ENCODE data around the gene SLC30A3. TPM values are rescaled to one million over a fixed set of nuclear protein-coding genes. Genes with fewer than 3 reads are reported as not detected.

The SLC30A3 gene
- total RNA-seq, 2 donors from 2014 or later = 4.8 to 5.7 TPM

- DNase-seq (no peak), ATAC-seq (no peak)
- intact Hi-C loops (cut with DNase I) = no loop called here
Measured at GRCh38 chr2:27216416-27217137, 46.3 kb downstream of the SLC30A3 start.

DNA sequence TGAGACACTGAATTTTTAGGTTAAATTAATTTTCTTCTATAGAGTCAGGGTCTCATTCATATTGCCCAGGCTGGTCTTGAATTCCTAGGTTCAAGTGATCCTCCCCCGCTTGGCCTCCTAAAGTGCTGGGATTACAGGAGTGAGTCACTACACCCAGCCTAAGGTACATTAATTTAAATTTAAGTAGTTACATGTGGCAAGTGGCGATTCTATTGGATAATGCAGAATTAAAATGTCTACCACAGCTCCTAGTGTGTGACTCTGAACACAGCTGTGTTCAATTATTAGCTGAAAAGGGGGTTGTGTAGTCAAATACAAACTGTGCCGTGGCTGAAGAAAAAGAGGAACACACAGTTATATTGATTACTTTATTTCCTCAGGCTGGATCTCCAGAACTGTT, 47.9 kb downstream of the SLC30A3 start:
- ATAC-seq = no peak
- DNase-seq = no peak
- intact Hi-C loops (cut with DNase I) = no loop called here

DNA sequence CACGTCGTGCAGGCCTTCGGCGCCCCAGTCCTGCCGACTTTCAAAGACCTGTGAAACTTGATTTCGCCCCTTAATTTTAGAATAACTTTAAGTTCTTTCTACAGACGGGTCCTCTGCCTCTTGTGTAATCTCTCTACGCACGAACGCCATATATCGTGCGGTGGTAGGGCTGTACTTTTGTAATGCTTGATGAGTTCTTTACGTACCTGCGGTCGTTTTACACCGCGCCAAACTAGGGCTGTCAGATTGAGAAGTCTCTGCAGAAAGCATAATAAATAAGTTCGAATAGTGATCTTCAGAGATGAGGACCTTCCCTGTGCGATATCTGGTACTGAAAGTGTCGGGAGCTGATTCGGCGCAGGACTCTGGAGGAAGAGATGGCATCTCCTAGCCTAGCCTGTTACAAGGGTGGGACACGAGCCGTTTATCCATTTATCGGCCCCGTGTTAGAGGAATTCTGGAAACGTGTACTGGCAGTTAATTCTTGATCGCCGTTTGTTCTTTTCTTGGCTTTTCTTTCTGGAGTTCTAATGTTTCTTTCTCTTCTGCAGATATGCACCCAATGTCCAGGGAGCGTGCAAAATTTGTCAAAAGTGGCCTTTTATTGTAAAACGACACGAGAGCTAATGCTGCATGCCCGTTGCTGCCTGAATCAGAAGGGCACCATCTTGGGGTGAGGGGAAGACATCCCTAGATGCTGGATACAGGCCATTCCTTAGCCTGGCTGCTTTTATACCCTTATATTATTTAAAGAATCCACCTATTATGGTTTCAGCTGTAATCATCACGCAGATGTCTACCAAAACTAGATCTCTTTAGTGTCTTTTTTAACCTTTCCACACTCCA, 50.0 kb downstream of the SLC30A3 start:
- intact Hi-C loops (cut with DNase I) = no loop called here
- DNase-seq = no peak
- peak; percentile 3 to 7 for ATAC-seq

- ATAC-seq = peak; percentile 97 to 98
- DNase-seq = peak; percentile 91
- intact Hi-C loops (cut with DNase I) = no loop called here
Measured at GRCh38 chr2:27211943-27212625, 50.8 kb downstream of the SLC30A3 start, which contains the start of the genes ATRAID and SLC5A6. Gene ATRAID (plus strand): TSS chr2:27212041. CDS start chr2:27212369, 328 bp downstream. Gene SLC5A6 (minus strand): TSS chr2:27212268. CDS start chr2:27207650, 4,618 bp downstream.

GRCh38 chr2:27211241-27211942, 51.5 kb downstream of the SLC30A3 start:
- ATAC-seq (peak in 1 of 2 donors; percentile 13), DNase-seq (no peak)
- intact Hi-C loops (cut with DNase I) = no loop called here

DNA sequence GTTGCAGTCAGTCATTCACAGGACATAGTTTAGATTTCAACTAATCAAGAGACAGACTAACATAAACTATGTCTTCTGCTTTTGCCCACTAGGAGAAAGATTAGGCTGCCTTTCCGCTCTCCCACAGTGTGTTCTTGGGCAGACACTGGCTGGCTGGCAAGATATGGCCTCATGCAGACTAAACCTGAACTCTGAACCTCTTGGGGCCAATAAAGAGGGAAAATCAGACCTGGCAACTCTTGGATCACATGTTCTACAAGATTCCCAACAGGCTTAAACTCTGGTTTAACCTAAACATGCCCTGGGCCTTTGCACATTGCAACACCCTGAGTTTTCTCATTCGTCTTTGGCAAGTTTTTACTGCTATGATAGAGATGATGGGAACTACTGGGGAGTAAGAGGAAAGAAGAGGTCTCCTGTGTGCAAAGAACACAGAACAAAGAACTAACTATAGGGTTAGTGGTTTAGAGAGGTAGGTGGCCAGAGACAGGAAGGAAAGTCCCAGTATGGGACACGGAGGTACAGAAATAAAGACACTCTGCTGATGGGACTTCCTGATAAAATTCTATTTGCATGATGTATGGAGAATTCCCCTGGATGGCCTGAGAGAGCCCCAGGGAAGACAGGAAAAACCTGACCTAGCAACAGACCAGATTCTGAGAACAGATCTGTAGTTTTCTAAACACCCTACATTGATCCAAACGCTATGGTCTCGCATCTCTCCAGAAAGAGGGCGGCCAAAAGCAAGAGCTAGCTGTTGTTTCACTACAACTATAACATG, 53.0 kb downstream of the SLC30A3 start:
- ATAC-seq = no peak

DNA sequence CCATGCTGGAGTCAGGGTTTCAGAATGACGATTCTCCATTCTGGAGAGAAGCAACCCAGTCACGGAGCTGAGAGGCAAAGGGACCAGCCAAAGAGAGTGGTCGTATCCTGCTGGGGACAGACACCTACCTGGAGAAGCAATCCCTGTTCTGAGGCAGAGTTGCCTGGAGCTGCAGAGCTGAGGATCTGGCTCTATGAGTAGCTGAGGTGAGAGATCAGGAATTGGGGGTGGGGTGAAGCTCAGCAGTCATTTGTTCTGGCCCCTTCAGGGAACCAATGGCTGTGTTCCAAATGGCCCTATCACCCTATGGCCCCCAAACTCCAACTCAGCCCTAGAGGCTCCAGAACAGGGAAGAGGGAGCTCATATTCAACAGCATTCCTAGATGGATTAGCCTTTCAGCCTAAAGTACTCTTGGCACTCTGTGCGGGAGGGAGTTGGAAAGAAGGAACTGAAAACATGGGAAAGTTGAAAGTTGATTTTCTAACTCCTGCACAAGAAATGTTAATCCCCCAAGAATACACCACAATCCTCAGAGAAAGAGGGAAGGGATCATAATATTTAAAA, 54.3 kb downstream of the SLC30A3 start:
- ATAC-seq (no peak), DNase-seq (no peak)
- intact Hi-C loops (cut with DNase I) = no loop called here

More for the DNA sequence above, 53.0 kb downstream of the SLC30A3 start:
- no peak for DNase-seq
- intact Hi-C loops (cut with DNase I) = no loop called here

DNA sequence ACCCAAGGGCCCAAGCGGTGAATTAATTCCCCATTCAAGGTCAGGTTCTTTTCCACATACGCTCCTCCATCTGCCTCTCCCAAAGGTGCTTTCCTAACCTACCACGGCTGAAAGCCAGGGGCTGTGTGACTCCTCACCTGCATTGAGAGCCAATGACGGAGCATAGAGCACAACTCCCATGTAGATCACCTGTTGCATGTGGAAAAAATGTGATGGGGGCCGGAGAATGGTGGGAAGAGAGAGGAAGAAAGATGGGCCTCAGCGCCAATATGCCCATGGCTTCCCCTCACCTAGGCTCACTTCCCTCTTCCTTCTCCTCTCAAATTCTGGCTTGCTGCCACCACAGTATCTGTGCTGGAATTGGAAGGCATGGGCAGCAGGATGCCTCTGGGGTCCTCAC, 56.5 kb downstream of the SLC30A3 start:
- no peak for DNase-seq
- no peak for ATAC-seq
- intact Hi-C loops (cut with DNase I) = no loop called here

GRCh38 chr2:27205206-27205605, 57.6 kb downstream of the SLC30A3 start:
- DNase-seq (no peak), ATAC-seq (no peak)
- intact Hi-C loops (cut with DNase I) = no loop called here

- DNase-seq (no peak), ATAC-seq (no peak)
- intact Hi-C loops (cut with DNase I) = no loop called here
Measured at GRCh38 chr2:27204566-27204965, 58.3 kb downstream of the SLC30A3 start.

DNA sequence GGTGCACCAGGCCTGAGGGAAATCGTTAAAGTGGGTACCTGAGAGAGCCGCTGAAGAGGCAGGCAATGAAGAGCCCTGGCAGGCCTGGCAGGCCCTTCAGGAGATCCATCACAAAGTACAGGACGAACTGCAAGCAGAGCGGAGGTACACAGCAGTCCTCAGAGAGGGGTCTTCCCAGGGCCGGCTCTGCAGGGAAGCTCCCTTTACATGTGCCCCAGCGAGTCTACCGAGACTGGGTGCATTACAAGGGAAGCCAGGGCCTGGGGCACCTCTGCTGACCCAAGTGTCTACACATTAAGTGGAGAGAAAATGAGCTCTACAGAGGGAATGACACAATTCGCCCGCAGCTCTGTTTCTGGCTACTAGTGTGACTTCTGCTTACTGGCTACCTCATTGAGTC, 59.1 kb downstream of the SLC30A3 start:
- intact Hi-C loops (cut with DNase I) = no loop called here
- ATAC-seq = no peak
- no peak for DNase-seq

Other genes with a start within 250 kb of the SLC30A3 start
- 10 to 100 TPM; 39.1 to 66.5 TPM for gene TMEM214, start 230.1 kb downstream of the SLC30A3 start, total RNA-seq
- gene AGBL5, start 211.4 kb downstream of the SLC30A3 start, total RNA-seq = 10 to 100 TPM in 1 of 2 donors, 1 to 10 TPM in 1; 8.4 to 12.0 TPM
- 100 to 1,000 TPM; 364 to 404 TPM for gene OST4, start 191.4 kb downstream of the SLC30A3 start, total RNA-seq
- gene EMILIN1, start 184.4 kb downstream of the SLC30A3 start, total RNA-seq = 10 to 100 TPM; 41.1 to 46.6 TPM
- 1 to 10 TPM; 3.0 to 4.3 TPM for gene KHK, start 176.3 kb downstream of the SLC30A3 start, total RNA-seq
- gene CGREF1, start 143.9 kb downstream of the SLC30A3 start, total RNA-seq = 1 to 10 TPM; 5.6 to 5.9 TPM
- gene ABHD1, start 139.2 kb downstream of the SLC30A3 start, total RNA-seq = 1 to 10 TPM; 1.1 to 3.2 TPM
- gene PREB, start 128.4 kb downstream of the SLC30A3 start, total RNA-seq = 10 to 100 TPM; 50.1 to 51.5 TPM
- not detected for gene PRR30, start 123.6 kb downstream of the SLC30A3 start, total RNA-seq
- under 1 TPM in 1 of 2 donors, not detected in 1; 0.24 TPM for gene TCF23, start 114.0 kb downstream of the SLC30A3 start, total RNA-seq
- gene ATRAID, start 51.0 kb downstream of the SLC30A3 start, total RNA-seq = 100 to 1,000 TPM; 106 to 125 TPM
- 10 to 100 TPM; 20.0 to 21.4 TPM for gene SLC5A6, start 50.8 kb downstream of the SLC30A3 start, total RNA-seq
- 10 to 100 TPM; 12.7 to 15.2 TPM for gene CAD, start 45.7 kb downstream of the SLC30A3 start, total RNA-seq
- under 1 TPM; 0.41 to 0.71 TPM for gene DNAJC5G, start 12.4 kb upstream of the SLC30A3 start, total RNA-seq
- gene TRIM54, start 19.4 kb upstream of the SLC30A3 start, total RNA-seq = 100 to 1,000 TPM in 1 of 2 donors, 10 to 100 TPM in 1; 92.1 to 105 TPM
- 1 to 10 TPM; 1.2 to 1.6 TPM for gene UCN, start 45.4 kb upstream of the SLC30A3 start, total RNA-seq
- 10 to 100 TPM; 52.7 to 60.9 TPM for gene MPV17, start 60.0 kb upstream of the SLC30A3 start, total RNA-seq
- 10 to 100 TPM; 17.7 to 29.1 TPM for gene GTF3C2, start 93.7 kb upstream of the SLC30A3 start, total RNA-seq
- 10 to 100 TPM; 32.1 to 40.0 TPM for gene EIF2B4, start 107.3 kb upstream of the SLC30A3 start, total RNA-seq
- 10 to 100 TPM; 61.4 to 74.3 TPM for gene SNX17, start 107.6 kb upstream of the SLC30A3 start, total RNA-seq
- 10 to 100 TPM in 1 of 2 donors, 1 to 10 TPM in 1; 9.4 to 11.9 TPM for gene ZNF513, start 117.7 kb upstream of the SLC30A3 start, total RNA-seq
- gene PPM1G, start 146.5 kb upstream of the SLC30A3 start, total RNA-seq = 10 to 100 TPM; 35.2 to 42.1 TPM
- 10 to 100 TPM; 50.5 to 58.7 TPM for gene NRBP1, start 165.6 kb upstream of the SLC30A3 start, total RNA-seq
- not detected for gene KRTCAP3, start 179.3 kb upstream of the SLC30A3 start, total RNA-seq
- gene IFT172, start 226.7 kb upstream of the SLC30A3 start, total RNA-seq = 10 to 100 TPM; 19.0 to 20.5 TPM
- 10 to 100 TPM; 16.5 to 32.5 TPM for gene FNDC4, start 232.2 kb upstream of the SLC30A3 start, total RNA-seq
- gene GCKR, start 233.8 kb upstream of the SLC30A3 start, total RNA-seq = 1 to 10 TPM; 1.1 to 1.2 TPM

Measured in left cardiac atrium (tissue), 4 donors.